ENCODE data around the gene ADCY1.
"Not testable (repeated sequence)": the region's sequence is repeated elsewhere in the genome, so short reads cannot be mapped to it uniquely, and the experiment has no call there.

Gene ADCY1

GRCh38 chr7:45573661-45574415, at the start of gene ADCY1:
ADCY1 (plus strand) TSS chr7:45574368; CDS start chr7:45574544, 176 bp downstream.
- peak; percentile 84 for DNase-seq (ENCODE audit: low spot score)
- no peak for FAIRE-seq

- DNase-seq (ENCODE audit: low spot score) (no peak), FAIRE-seq (no peak)
These were observed 49.7 kb upstream of the ADCY1 start for GRCh38 chr7:45524445-45524844.

DNA sequence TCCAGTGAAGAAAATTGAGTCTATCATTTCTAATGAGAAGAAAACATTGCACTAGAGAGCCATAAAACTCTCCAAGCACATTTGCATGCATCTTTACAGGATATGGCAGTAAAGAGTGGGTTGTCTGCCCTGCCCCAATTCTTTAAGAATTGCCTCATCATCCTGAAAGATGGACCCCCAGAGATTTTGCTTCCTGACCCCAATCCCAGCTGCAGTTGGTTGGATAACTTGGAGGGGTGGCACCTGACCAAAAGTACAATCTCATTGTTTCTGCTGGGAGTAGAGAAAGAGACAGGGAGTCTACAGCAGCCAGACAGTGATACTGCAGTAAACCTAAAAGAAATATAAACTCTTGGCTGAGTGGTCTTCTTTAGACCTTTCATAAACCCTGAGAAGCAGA, 49.1 kb upstream of the ADCY1 start:
- DNase-seq (ENCODE audit: low spot score), result no peak
- no peak for FAIRE-seq

- FAIRE-seq (no peak), DNase-seq (ENCODE audit: low spot score) (no peak)
These were observed 30.7 kb upstream of the ADCY1 start for GRCh38 chr7:45543473-45543872.

DNA sequence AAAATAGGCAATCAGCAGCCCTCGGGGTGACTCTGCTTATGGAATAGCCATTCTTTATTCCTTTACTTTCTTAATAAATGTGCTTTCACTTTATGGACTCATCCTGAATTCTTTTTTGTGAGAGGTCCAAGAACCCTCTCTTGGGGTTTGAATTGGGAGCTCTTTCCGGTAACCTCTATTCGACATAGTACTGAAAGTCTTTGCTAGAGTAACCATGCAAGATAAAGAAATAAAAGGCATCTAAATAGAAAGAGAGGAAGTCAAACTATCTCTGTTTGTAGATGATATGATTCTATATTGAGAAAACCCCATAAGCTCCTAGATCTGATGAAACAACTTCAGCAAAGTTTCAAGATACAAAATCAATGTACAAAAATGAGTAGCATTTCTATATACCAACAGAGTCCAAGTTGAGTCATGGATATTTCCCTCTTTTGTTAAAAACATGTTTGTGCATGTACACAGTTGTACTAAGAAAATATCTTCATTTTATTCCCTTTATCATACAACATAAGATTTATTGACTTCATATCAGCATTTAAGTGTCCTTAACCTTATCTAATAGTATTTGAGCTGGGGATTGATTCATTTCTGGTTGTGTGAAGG, 29.0 kb upstream of the ADCY1 start:
- DNase-seq (ENCODE audit: low spot score); FAIRE-seq: not testable (repeated sequence)

DNA sequence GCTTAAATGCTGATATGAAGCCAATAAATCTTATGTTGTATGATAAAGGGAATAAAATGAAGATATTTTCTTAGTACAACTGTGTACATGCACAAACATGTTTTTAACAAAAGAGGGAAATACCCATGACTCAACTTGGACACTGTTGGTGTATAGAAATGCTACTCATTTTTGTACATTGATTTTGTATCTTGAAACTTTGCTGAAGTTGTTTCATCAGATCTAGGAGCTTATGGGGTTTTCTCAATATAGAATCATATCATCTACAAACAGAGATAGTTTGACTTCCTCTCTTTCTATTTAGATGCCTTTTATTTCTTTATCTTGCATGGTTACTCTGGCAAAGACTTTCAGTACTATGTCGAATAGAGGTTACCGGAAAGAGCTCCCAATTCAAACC, 25.3 kb upstream of the ADCY1 start:
- FAIRE-seq; DNase-seq (ENCODE audit: low spot score): not testable (repeated sequence)

GRCh38 chr7:45563401-45563800, 10.8 kb upstream of the ADCY1 start:
- DNase-seq (ENCODE audit: low spot score), result no peak
- FAIRE-seq, result no peak

- FAIRE-seq (no peak), DNase-seq (ENCODE audit: low spot score) (no peak)
These were observed 10.2 kb upstream of the ADCY1 start for GRCh38 chr7:45563941-45564461.

DNA sequence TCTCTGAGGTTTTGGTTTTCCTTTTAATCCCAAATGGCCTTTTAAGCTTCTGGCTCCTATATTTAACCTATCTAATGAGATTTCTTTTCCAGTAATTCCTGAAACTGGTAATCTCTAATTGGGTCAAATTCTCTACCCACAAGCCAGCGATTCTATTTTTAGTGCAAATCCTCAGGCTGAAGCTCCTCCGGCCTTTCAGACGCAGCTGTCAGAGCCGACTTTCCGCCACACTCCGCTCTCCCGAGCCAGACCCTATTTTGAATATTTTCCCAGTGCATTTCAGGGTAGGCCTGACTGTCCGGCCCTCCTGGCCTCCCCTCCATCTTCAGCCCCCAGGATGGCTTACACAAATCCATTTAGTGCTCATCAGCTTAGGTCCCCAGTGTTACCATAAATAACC, 9.7 kb upstream of the ADCY1 start:
- DNase-seq (ENCODE audit: low spot score) (no peak), FAIRE-seq (no peak)

GRCh38 chr7:45564886-45565455, 9.2 kb upstream of the ADCY1 start:
- FAIRE-seq, result no peak
- DNase-seq (ENCODE audit: low spot score), result no peak

DNA sequence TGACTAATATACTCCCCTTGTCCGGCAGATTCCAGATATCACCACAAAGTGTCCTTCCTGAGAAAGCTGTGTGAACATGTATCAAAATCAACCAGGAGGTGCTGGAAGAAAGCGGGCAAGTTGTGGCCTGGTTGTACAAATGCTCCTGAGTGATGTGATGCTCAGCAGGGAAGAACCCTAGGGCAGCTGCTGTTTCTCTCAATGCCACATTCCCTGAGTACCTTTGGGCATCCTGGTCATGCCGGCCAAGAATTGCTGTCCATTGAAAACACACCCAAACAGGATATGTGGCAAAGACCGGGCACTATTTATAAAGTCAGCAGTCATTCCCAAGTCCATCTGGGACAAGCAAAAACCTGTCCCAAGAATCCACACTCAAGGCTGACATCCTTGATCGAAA, 7.8 kb upstream of the ADCY1 start:
- peak; percentile 5 for FAIRE-seq

DNA sequence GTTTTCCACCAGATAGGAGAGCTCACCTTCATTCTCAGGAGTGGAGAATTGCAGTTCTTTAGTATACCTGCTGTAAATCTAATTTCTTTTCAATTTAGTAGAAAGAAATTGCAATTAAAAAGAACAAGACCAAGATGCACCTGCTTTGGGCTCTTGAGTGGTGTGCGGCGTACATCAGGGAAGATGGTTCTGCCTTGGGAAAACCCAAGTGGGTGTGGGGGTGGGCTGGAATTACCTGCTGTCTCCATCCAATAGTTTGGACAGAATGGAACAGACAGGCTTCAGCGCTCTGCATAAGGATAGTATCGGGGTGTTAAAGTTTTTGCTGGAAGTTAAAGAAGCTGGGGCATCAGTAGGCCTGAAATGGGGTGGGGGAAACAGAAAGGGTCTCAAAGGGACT, 7.2 kb upstream of the ADCY1 start:
- no peak for FAIRE-seq
- no peak for DNase-seq (ENCODE audit: low spot score)

More for the DNA sequence above, 7.8 kb upstream of the ADCY1 start:
- no peak for DNase-seq (ENCODE audit: low spot score)

DNA sequence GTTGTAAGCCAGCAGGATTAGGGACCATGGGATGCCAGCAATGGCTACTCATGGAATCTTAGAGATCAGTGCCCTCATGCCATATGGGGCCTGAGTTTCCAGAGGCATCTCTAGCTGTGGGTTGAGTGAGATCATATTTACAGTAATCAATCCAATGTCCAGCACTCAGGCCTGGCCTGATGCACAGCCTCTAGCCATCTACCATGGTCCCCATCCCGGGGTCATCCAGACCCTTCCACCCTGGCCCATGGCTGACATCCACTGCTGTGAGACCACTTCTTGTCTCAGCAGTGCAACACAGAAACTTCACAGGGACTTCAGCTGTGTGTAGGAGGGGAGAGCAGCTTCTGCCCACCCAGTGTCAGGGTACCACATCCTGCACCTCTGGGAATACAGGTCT, 6.5 kb upstream of the ADCY1 start:
- DNase-seq (ENCODE audit: low spot score) (no peak), FAIRE-seq (no peak)

GRCh38 chr7:45568536-45569289, 5.5 kb upstream of the ADCY1 start:
- DNase-seq (ENCODE audit: low spot score), result no peak
- no peak for FAIRE-seq

- FAIRE-seq (no peak), DNase-seq (ENCODE audit: low spot score) (no peak)
These were observed 4.9 kb upstream of the ADCY1 start for GRCh38 chr7:45569290-45569685.

DNA sequence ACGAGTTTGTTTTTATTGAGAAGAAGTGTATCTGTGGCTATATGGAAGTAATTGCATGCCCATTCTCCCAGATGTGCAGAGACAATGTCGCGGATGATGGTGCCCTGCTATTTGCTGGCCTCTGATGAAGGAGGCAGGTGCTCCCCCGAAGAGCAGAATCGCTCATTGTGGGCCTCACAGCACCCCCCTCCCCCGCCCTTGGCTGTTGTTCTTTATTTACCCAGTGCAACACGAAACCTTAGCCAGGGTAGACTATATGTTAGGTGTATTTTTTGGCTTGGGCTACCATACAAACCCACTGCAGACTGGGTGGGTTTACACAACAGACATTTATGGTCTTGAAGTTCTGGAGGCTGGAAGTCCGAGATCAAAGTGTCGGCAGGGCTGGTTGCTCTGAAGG, 3.4 kb upstream of the ADCY1 start:
- DNase-seq (ENCODE audit: low spot score) (no peak), FAIRE-seq (no peak)

DNA sequence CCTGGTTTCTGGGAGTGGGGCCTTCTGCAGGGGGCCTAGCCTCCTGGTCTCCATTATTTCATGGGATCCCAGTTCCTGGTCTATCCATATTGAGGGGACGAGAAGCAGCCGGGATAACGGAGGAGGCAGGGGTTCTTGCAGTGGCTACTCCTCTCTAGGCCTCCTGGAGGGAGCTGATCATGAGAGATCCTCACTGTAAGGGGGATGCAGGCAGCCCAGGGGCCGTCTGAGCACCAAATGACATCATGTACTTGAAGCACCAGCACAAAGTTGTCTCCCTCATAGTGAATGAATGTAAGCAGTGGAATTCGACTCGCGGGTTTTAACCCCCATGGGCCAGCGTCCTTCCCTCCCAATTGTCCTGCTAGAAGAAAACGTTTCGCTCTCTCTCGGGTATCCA, 964 bp upstream of the ADCY1 start:
- FAIRE-seq, result no peak
- DNase-seq (ENCODE audit: low spot score), result no peak

DNA sequence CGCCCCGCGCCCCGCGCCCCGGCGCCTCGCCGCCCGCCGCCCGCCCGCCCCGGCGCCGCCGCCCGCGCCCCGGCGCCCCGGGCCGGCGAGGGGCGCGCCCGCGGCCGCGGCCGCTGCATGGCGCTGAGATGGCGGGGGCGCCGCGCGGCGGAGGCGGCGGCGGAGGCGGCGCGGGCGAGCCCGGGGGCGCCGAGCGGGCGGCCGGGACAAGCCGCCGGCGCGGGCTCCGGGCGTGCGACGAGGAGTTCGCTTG, 174 bp downstream of the ADCY1 start:
- FAIRE-seq, result no peak
- no peak for DNase-seq (ENCODE audit: low spot score)

- DNase-seq (ENCODE audit: low spot score), result peak; percentile 85
- FAIRE-seq, result peak; percentile 77
These were observed 717 bp downstream of the ADCY1 start for GRCh38 chr7:45574669-45575500.

GRCh38 chr7:45575501-45576248, 1.5 kb downstream of the ADCY1 start:
- FAIRE-seq (no peak), DNase-seq (ENCODE audit: low spot score) (no peak)
